B cell (primary cell): Measurements from ENCODE around the gene SRRD.

Source experiments
- EZH2 ChIP-seq: IDR thresholded peaks from 2 replicates; pipeline ENCODE4 v1.6.1; 2012; ENCODE audit warnings: borderline replicate concordance, low read depth, mild to moderate bottlenecking, moderate library complexity, low read length; ENCODE audit not compliant: insufficient read depth, poor library complexity, severe bottlenecking
- TF ChIP-seq, protein P1 (sequence below): fragments of 200-600 bp; IDR thresholded peaks from one replicate; pipeline ENCODE4 v1.8.0; 2022; ENCODE audit warnings: antibody characterized with exemption, mild to moderate bottlenecking

DNA sequence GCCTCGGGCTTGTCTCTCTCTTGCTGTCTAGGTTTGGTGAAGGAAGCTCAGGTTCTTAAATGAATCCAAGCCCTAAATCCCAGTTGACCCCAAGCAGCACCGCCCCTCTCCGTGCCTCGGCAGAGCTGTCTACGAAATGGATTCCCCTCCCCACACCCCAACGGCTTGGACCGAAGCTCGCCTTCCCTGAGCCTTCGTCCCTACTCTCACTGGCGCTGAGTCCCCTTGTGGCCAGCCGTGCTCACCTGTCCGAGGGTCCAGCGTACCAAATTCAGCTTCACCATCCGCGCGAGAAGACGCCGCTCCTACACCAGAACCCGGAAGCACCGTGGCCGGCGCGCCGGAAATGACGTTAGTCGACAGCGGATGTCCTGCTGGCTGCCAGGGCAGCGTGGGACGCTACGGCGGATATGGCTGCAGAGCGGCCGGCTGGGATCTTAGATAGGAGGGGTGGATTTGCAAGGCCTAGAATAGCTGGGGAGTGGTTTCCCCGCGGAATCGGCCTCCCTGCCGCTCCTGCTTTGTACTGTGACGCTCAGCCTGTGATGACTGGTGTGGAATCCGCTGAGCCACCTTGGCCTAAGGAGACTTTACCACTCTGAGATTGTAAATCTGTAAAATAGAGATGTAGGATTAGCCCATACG lies 28.6 kb downstream of the SRRD start, which contains the start of gene TFIP11:
- TF ChIP-seq, protein P1, sequence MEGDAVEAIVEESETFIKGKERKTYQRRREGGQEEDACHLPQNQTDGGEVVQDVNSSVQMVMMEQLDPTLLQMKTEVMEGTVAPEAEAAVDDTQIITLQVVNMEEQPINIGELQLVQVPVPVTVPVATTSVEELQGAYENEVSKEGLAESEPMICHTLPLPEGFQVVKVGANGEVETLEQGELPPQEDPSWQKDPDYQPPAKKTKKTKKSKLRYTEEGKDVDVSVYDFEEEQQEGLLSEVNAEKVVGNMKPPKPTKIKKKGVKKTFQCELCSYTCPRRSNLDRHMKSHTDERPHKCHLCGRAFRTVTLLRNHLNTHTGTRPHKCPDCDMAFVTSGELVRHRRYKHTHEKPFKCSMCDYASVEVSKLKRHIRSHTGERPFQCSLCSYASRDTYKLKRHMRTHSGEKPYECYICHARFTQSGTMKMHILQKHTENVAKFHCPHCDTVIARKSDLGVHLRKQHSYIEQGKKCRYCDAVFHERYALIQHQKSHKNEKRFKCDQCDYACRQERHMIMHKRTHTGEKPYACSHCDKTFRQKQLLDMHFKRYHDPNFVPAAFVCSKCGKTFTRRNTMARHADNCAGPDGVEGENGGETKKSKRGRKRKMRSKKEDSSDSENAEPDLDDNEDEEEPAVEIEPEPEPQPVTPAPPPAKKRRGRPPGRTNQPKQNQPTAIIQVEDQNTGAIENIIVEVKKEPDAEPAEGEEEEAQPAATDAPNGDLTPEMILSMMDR = no peak
- TF ChIP-seq EZH2 = no peak
